ENCODE data around the gene WDPCP.
"Not testable (repeated sequence)": the region's sequence is repeated elsewhere in the genome, so short reads cannot be mapped to it uniquely, and the experiment has no call there.

The WDPCP gene

GRCh38 chr2:63086687-63087086 is 501.6 kb downstream of the WDPCP start:
- Mint-ChIP-seq H3K4me3 (no peak overlapping the region), H3K36me3 (no peaks in the 10 kb centered on the region), H3K9me3 (no peaks in the 10 kb centered on the region), H3K4me1 (no peaks in the 10 kb centered on the region), H3K27ac (no peak overlapping the region), H3K27me3 (peaks cover 36% of the 10 kb centered on the region)
- no peak for ATAC-seq

DNA sequence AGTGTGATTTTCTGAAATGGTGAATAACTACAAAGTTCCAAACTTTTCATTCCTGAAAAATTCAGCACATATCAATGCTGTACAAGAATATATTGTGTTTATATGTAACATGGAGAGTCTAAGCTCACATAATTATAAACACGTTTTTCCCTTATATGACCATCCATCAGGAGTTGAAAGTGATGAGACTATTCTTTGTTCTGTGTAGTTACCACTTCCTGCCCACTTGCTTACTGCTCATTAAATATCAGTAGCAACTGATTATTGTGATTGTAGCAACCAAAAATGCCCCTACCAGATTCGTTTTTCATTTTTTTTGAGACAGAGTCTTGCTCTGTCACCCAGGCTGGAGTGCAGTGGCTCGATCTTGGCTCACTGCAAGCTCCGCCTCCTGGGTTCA is 506.9 kb downstream of the WDPCP start:
- H3K27me3 Mint-ChIP-seq, result peaks cover 41% of the 10 kb centered on the region
- no peak overlapping the region for H3K4me3 Mint-ChIP-seq
- H3K36me3 Mint-ChIP-seq, result no peaks in the 10 kb centered on the region

DNA sequence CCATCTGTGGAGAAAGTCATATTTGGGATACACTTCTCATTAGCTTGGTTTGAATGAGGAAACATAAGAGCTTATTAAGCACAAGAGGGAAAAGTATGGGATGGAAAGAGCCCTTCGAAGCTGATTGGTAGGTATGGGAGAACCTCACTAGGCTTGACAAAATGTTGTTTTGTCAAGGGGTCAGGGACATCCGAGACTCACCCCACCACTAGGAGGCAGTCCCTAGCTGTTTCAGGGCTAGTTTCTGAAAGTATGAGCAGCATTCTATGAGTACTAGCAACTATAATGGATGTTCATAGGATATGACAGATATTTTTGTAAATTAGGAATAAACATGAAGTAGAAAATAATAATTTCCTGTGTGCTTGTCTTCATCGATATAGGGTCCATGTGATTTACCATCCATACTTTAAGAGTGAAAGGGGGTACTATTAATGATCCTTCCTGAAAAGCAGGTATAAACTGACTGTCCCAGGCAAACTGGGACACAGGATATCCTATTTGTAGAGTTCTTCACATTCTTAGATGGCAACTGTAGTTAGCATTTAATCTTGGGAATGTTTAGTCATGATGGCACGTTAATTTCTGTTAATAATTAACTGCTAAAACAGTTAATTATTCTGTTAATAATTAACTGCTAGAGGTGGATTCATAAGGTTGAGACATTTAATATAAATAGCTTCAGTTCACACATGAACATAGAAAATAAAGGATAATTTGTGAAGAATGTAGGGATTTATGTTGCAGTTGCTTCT is 509.2 kb downstream of the WDPCP start:
- Mint-ChIP-seq H3K27me3 (peaks cover 37% of the 10 kb centered on the region), H3K27ac (no peak overlapping the region), H3K4me1 (no peaks in the 10 kb centered on the region), H3K4me3 (no peak overlapping the region), H3K9me3 (no peaks in the 10 kb centered on the region), H3K36me3 (no peaks in the 10 kb centered on the region)
- no peak for ATAC-seq

More for the DNA sequence above, 506.9 kb downstream of the WDPCP start:
- no peak overlapping the region for H3K27ac Mint-ChIP-seq
- no peaks in the 10 kb centered on the region for H3K4me1 Mint-ChIP-seq
- H3K9me3 Mint-ChIP-seq, result no peaks in the 10 kb centered on the region
- no peak for ATAC-seq

- not testable (repeated sequence) for ATAC-seq, H3K27ac Mint-ChIP-seq, H3K4me3 Mint-ChIP-seq, H3K36me3 Mint-ChIP-seq, H3K9me3 Mint-ChIP-seq, H3K4me1 Mint-ChIP-seq
- H3K27me3 Mint-ChIP-seq, result peaks cover 27% of the 10 kb centered on the region
Measured at GRCh38 chr2:63074399-63074798, 513.9 kb downstream of the WDPCP start.

DNA sequence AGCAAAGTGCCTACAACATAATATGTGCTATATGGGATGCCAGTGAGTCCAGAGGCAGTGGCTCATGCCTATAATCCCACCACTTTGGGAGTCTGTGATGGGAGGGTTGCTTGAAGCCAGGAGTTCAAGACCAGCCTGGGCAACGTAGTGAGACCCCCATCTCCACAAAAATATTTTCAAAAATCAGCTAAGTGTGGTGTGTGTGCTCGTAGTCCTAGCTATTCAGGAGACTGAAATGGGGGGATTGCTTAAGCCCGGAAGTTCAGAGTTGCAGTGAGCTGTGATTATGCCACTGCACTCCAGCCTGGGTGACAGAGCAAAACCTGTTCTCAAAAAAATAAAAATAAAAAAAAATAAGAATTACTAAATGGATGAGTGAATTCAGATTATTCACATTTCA is 514.3 kb downstream of the WDPCP start:
- Mint-ChIP-seq H3K4me1 (no peaks in the 10 kb centered on the region), H3K9me3 (no peaks in the 10 kb centered on the region), H3K36me3 (no peaks in the 10 kb centered on the region), H3K4me3 (no peak overlapping the region), H3K27ac (no peak overlapping the region), H3K27me3 (peaks cover 27% of the 10 kb centered on the region)
- no peak for ATAC-seq

GRCh38 chr2:63071664-63072063 is 516.6 kb downstream of the WDPCP start:
- ATAC-seq, result no peak
- H3K27me3 Mint-ChIP-seq, result peaks cover 17% of the 10 kb centered on the region
- H3K4me3 Mint-ChIP-seq, result no peak overlapping the region
- H3K27ac Mint-ChIP-seq, result no peak overlapping the region
- H3K4me1 Mint-ChIP-seq, result no peaks in the 10 kb centered on the region
- no peaks in the 10 kb centered on the region for H3K9me3 Mint-ChIP-seq
- no peaks in the 10 kb centered on the region for H3K36me3 Mint-ChIP-seq
